Endothelial cell of umbilical vein (primary cell): Measurements from ENCODE around the gene DBT. TPM values are rescaled to one million over a fixed set of nuclear protein-coding genes. Genes with fewer than 3 reads are reported as not detected.

Experiments
- BruUV-seq: library from RNA; stranded (reverse); fragments of 400-500 nt; replicated peaks from 2 replicates; lab custom pipeline; 2021; lab: Mats Ljungman, UMichigan
- CTCF ChIA-PET: fragments of 300-600, 350-600 bp; sonication (Branson Sonifier 250); formaldehyde crosslinking; loops from one replicate; lab custom pipeline; 2021; ENCODE audit warnings: antibody characterized with exemption, inconsistent platforms; lab: Charles Lee
- POLR2A ChIA-PET: fragments of 300-600, 350-600 bp; sonication (Branson Sonifier 250); formaldehyde crosslinking; loops from one replicate; lab custom pipeline; 2021; ENCODE audit warnings: antibody characterized with exemption, inconsistent platforms; lab: Charles Lee
- DNase-seq: peaks from one replicate; pipeline ENCODE4 v3.0.0-alpha.2; 2011; ENCODE audit warnings: low read depth, low spot score
- FAIRE-seq: peaks from 2 replicates; lab custom pipeline; 2011; peaks lifted over from hg19 to GRCh38; lab: Jason Lieb, UNC
- H2AFZ ChIP-seq: 2 replicates; pipeline ENCODE4 v1.6.0; 2012; ENCODE audit warnings: low read depth, low read length, control low read depth, inconsistent platforms
- H3K27ac ChIP-seq: 2 replicates; pipeline ENCODE4 v1.5.1; 2011; ENCODE audit warnings: low read depth, mild to moderate bottlenecking, control low read depth, low read length, moderate library complexity; ENCODE audit not compliant: insufficient read depth
- H3K27me3 ChIP-seq, 2 experiments: 2 replicates each; pipeline versions ENCODE4 v1.6.0 to v1.6.1; 2011; ENCODE audit warnings: low read length in 2 of 2, mixed read lengths in 1 of 2; ENCODE audit not compliant: control insufficient read depth in 2 of 2, insufficient read depth in 2 of 2
- H3K36me3 ChIP-seq, 2 experiments: 2 replicates in 1 of 2; 3 replicates in 1 of 2; pipeline ENCODE4 v1.5.1; 2011; ENCODE audit warnings: low read length in 2 of 2, mild to moderate bottlenecking in 1 of 2, moderate library complexity in 1 of 2; ENCODE audit not compliant: control insufficient read depth in 2 of 2, insufficient read depth in 2 of 2; ENCODE audit errors: extremely low read depth in 1 of 2
- H3K4me1 ChIP-seq: 3 replicates; pipeline ENCODE4 v1.5.1; 2011; ENCODE audit warnings: mild to moderate bottlenecking, low read length; ENCODE audit not compliant: control insufficient read depth, insufficient read depth; ENCODE audit errors: extremely low read depth
- H3K4me2 ChIP-seq: 2 replicates; pipeline ENCODE4 v1.6.1; 2011; ENCODE audit warnings: low read length, control low read depth, mixed read lengths; ENCODE audit not compliant: insufficient read depth
- H3K4me3 ChIP-seq, 3 experiments: fragments of 200-600 bp in 1 of 3; sonication (generic), shearing (Covaris generic) in 1 of 3; replicated peaks in 1 of 3; 2 replicates each; pipeline ENCODE4 v1.5.1; 2011 to 2016; ENCODE audit warnings: control low read depth in 3 of 3, low read length in 3 of 3, mild to moderate bottlenecking in 2 of 3, inconsistent platforms in 1 of 3, low read depth in 1 of 3, moderate library complexity in 1 of 3; ENCODE audit not compliant: insufficient read depth in 1 of 3
- H3K79me2 ChIP-seq: 2 replicates; pipeline ENCODE4 v1.6.0; 2012; ENCODE audit warnings: low read length, inconsistent platforms; ENCODE audit not compliant: control insufficient read depth, insufficient read depth
- H3K9ac ChIP-seq: replicated peaks from 2 replicates; pipeline ENCODE3; 2011; ENCODE audit warnings: low read length, control low read depth; ENCODE audit not compliant: insufficient read depth; ENCODE audit errors: extremely low read depth
- H3K9me1 ChIP-seq: replicated peaks from 3 replicates; pipeline ENCODE4 v1.6.0; 2011; ENCODE audit warnings: mild to moderate bottlenecking, low read length; ENCODE audit not compliant: control insufficient read depth, insufficient read depth; ENCODE audit errors: extremely low read depth
- H3K9me3 ChIP-seq: replicated peaks from 2 replicates; pipeline ENCODE4 v1.5.1; 2012; ENCODE audit warnings: low read length, inconsistent platforms; ENCODE audit not compliant: control insufficient read depth, insufficient read depth
- H4K20me1 ChIP-seq: replicated peaks from 2 replicates; pipeline ENCODE3; 2011; ENCODE audit warnings: mild to moderate bottlenecking, low read length; ENCODE audit not compliant: control insufficient read depth, insufficient read depth; ENCODE audit errors: extremely low read depth
- CTCF ChIP-seq, 2 donors: IDR thresholded peaks; 1 replicate in 1 of 2; 2 replicates in 1 of 2; pipeline ENCODE4 v1.5.1; 2011; ENCODE audit warnings: low read length in 2 of 2, mild to moderate bottlenecking in 2 of 2, moderate library complexity in 2 of 2, control low read depth in 1 of 2, inconsistent platforms in 1 of 2, low read depth in 1 of 2; ENCODE audit not compliant: insufficient read depth in 1 of 2; ENCODE audit errors: extremely low read depth in 1 of 2
- EZH2 ChIP-seq: IDR thresholded peaks from 2 replicates; pipeline ENCODE4 v1.6.1; 2012; ENCODE audit warnings: borderline replicate concordance, low read depth, mild to moderate bottlenecking, moderate library complexity, low read length, inconsistent platforms; ENCODE audit not compliant: severe bottlenecking
- FOS ChIP-seq: IDR thresholded peaks from 2 replicates; pipeline ENCODE4 v1.6.1; 2011; ENCODE audit warnings: mild to moderate bottlenecking, low read length, moderate library complexity, borderline replicate concordance; ENCODE audit not compliant: insufficient read depth
- GATA2 ChIP-seq: IDR thresholded peaks from 2 replicates; pipeline ENCODE4 v1.7.0; 2011; ENCODE audit warnings: low read depth, mild to moderate bottlenecking, moderate library complexity, mixed read lengths, low read length; ENCODE audit not compliant: insufficient read length, insufficient read depth
- JUN ChIP-seq: IDR thresholded peaks from 2 replicates; pipeline ENCODE4 v1.6.1; 2011; ENCODE audit warnings: borderline replicate concordance, low read depth; ENCODE audit not compliant: insufficient read length, insufficient read depth
- MAX ChIP-seq: IDR thresholded peaks from 2 replicates; pipeline ENCODE4 v1.6.1; 2011; ENCODE audit not compliant: insufficient read depth, insufficient read length
- MYC ChIP-seq: IDR thresholded peaks from one replicate; pipeline ENCODE4 v1.6.1; 2011; ENCODE audit warnings: mild to moderate bottlenecking, low read depth, low read length
- POLR2A ChIP-seq: IDR thresholded peaks from 2 replicates; pipeline ENCODE4 v1.6.1; 2012; ENCODE audit warnings: low read depth, mild to moderate bottlenecking, control low read depth, low read length
- POLR2AphosphoS5 ChIP-seq: IDR thresholded peaks from 2 replicates; pipeline ENCODE4 v1.6.1; 2012; ENCODE audit warnings: low read depth, mild to moderate bottlenecking, control low read depth, low read length, moderate library complexity; ENCODE audit not compliant: insufficient read depth
- dilution Hi-C: fragments of 300-500 bp; cut with MboI; formaldehyde crosslinking; loops from one replicate; pipeline ENCODE4 v1.15.0; 2019; ENCODE audit warnings: low sequenced_read_pairs; ENCODE audit not compliant: extremely low pct_ligation_motif_present
- intact Hi-C: fragments of 100-400 bp; cut with micrococcal nuclease; formaldehyde crosslinking; loops from one replicate; pipeline ENCODE4 v1.10.0; 2022
- polyA plus RNA-seq, 4 experiments: library from polyadenylated mRNA; depleted of rRNA in 3 of 4; stranded (reverse) in 3 of 4; unstranded in 1 of 4; fragments of >200 nt; gene quantifications; 2 replicates each; pipeline versions ENCODE4 v1.2.1 to v1.2.3, GENCODE V29; 2011 to 2012; ENCODE audit warnings: missing spikeins in 1 of 4
- total RNA-seq: library from RNA; stranded (reverse); gene quantifications from 2 replicates; pipeline ENCODE4 v1.2.3, GENCODE V29; 2021

Gene DBT
- total and polyA plus RNA-seq, 2 donors (not counting 3 experiments of a cell fraction or from before 2014, with no cell fraction given): 1.6 to 7.9 TPM

GRCh38 chr1:100151679-100152078, 98.0 kb downstream of the DBT start:
- Histone ChIP-seq H3K9me3 (no peaks in the 10 kb centered on the region), H3K27ac (no peak overlapping the region), H3K9ac (no peak overlapping the region), H3K36me3 (peaks cover 2 to 3% of the 10 kb centered on the region in 2 experiments), H3K4me2 (no peak overlapping the region), H4K20me1 (no peaks in the 10 kb centered on the region), H3K4me1 (no peaks in the 10 kb centered on the region), H3K79me2 (no peaks in the 10 kb centered on the region), H2AFZ (no peak overlapping the region), H3K9me1 (no peaks in the 10 kb centered on the region), H3K27me3 (no peaks in the 10 kb centered on the region), H3K4me3 (no peak overlapping the region)
- ChIA-PET CTCF (interaction anchor here (3.8 kb wide), 1 partner anchor 308 kb away, joined by 11 read pairs; no protein-coding TSS in a partner anchor), POLR2A (no interaction called here)
- DNase-seq (no peak), FAIRE-seq (no peak)
- no TSS peak for BruUV-seq
- dilution Hi-C loops (no loop called here), intact Hi-C loops (no loop called here)
- no peak for TF ChIP-seq MYC
- TF ChIP-seq EZH2: no peak
- TF ChIP-seq FOS: no peak
- TF ChIP-seq MAX: no peak
- TF ChIP-seq CTCF (IDR thresholded peaks at IDR 0.05; ENCODE audit: extremely low read depth in 1 of 2, insufficient read depth in 1 of 2, low read depth in 1 of 2, low read length in 2 of 2): no peak
- TF ChIP-seq GATA2: no peak
- TF ChIP-seq JUN: no peak
- no peak for TF ChIP-seq POLR2AphosphoS5
- TF ChIP-seq POLR2A: no peak
